DMS153 treated with DMSO at 0.1 percent for 48 hours (cell line): ENCODE data around the gene ARHGAP11B.
"Not testable (repeated sequence)": the region's sequence is repeated elsewhere in the genome, so short reads cannot be mapped to it uniquely, and the experiment has no call there.

Experiments used
- DNase-seq: peaks from one replicate; lab custom pipeline; 2025; ENCODE audit not compliant: unreplicated experiment; lab: John Stamatoyannopoulos, UW

ARHGAP11B gene

GRCh38 chr15:30625436-30626193 lies at the start of gene ARHGAP11B:
Gene ARHGAP11B, plus strand, starts transcription at chr15:30626128.
- DNase-seq, result not testable (repeated sequence)

- DNase-seq, result not testable (repeated sequence)
Observed at GRCh38 chr15:30579394-30579970, 46.4 kb upstream of the ARHGAP11B start.

GRCh38 chr15:30580716-30581115 lies 45.2 kb upstream of the ARHGAP11B start:
- not testable (repeated sequence) for DNase-seq

- not testable (repeated sequence) for DNase-seq
Observed at GRCh38 chr15:30598953-30599352, 27.0 kb upstream of the ARHGAP11B start.

- not testable (repeated sequence) for DNase-seq
Observed at GRCh38 chr15:30603796-30604195, 22.1 kb upstream of the ARHGAP11B start, which contains the start of gene GOLGA8H. Gene GOLGA8H, plus strand, starts transcription at chr15:30604028. Its CDS starts 98 bp downstream, at chr15:30604126.

GRCh38 chr15:30612271-30612670 lies 13.7 kb upstream of the ARHGAP11B start:
- not testable (repeated sequence) for DNase-seq

- DNase-seq, result not testable (repeated sequence)
Observed at GRCh38 chr15:30621342-30621741, 4.6 kb upstream of the ARHGAP11B start.

GRCh38 chr15:30626194-30626565 lies 252 bp downstream of the ARHGAP11B start:
- DNase-seq, result not testable (repeated sequence)

GRCh38 chr15:30626632-30627031 lies 704 bp downstream of the ARHGAP11B start:
- not testable (repeated sequence) for DNase-seq

GRCh38 chr15:30650012-30650929 lies 24.3 kb downstream of the ARHGAP11B start:
- DNase-seq, result no peak

- not testable (repeated sequence) for DNase-seq
Observed at GRCh38 chr15:30661154-30661553, 35.2 kb downstream of the ARHGAP11B start.

GRCh38 chr15:30669621-30670020 lies 43.7 kb downstream of the ARHGAP11B start:
- not testable (repeated sequence) for DNase-seq

- no peak for DNase-seq
Observed at GRCh38 chr15:30670056-30670455, 44.1 kb downstream of the ARHGAP11B start.

- DNase-seq, result no peak
Observed at GRCh38 chr15:30671309-30671708, 45.4 kb downstream of the ARHGAP11B start.

GRCh38 chr15:30675126-30675525 lies 49.2 kb downstream of the ARHGAP11B start:
- DNase-seq, result no peak

GRCh38 chr15:30675891-30676290 lies 50.0 kb downstream of the ARHGAP11B start:
- DNase-seq, result not testable (repeated sequence)

- not testable (repeated sequence) for DNase-seq
Observed at GRCh38 chr15:30680997-30681396, 55.1 kb downstream of the ARHGAP11B start.

GRCh38 chr15:30685709-30686285 lies 59.9 kb downstream of the ARHGAP11B start:
- not testable (repeated sequence) for DNase-seq

- not testable (repeated sequence) for DNase-seq
Observed at GRCh38 chr15:30686651-30687050, 60.7 kb downstream of the ARHGAP11B start.
